Breast epithelium (tissue), 3 donors: Measurements from ENCODE around the gene USP12.

Experiments
- CTCF ChIP-seq, 3 donors: fragments of 450-650 bp; IDR thresholded peaks; one replicate each; pipeline ENCODE4 v1.5.1; 2016 to 2017; ENCODE audit warnings: antibody characterized with exemption in 3 of 3, mild to moderate bottlenecking in 3 of 3, moderate library complexity in 3 of 3
- POLR2A ChIP-seq: fragments of 450-650 bp; IDR thresholded peaks from one replicate; pipeline ENCODE4 v1.6.1; 2016; ENCODE audit warnings: antibody characterized with exemption, mild to moderate bottlenecking, moderate library complexity

- no peak for TF ChIP-seq CTCF (IDR thresholded peaks at IDR 0.05)
- no peak for TF ChIP-seq POLR2A
Measured at GRCh38 chr13:27122036-27122435, 49.6 kb downstream of the USP12 start.
